HT-29 (cell line): ENCODE results near the gene TYMS. TPM values are rescaled to one million over a fixed set of nuclear protein-coding genes. Genes with fewer than 3 reads are reported as not detected.
"Not testable (repeated sequence)": the region's sequence is repeated elsewhere in the genome, so short reads cannot be mapped to it uniquely, and the experiment has no call there.

Experiments used
- DNase-seq: peaks from one replicate; pipeline ENCODE4 v3.0.0-alpha.2; 2015; ENCODE audit warnings: low spot score
- total RNA-seq: library from RNA; depleted of rRNA; stranded (reverse); fragments of >200 nt; shearing (Covaris generic); gene quantifications from 2 replicates; pipeline ENCODE4 v1.2.3, GENCODE V29; 2014

TYMS gene
- total RNA-seq, 1 experiment from 2014 or later = 49.2 TPM

DNA sequence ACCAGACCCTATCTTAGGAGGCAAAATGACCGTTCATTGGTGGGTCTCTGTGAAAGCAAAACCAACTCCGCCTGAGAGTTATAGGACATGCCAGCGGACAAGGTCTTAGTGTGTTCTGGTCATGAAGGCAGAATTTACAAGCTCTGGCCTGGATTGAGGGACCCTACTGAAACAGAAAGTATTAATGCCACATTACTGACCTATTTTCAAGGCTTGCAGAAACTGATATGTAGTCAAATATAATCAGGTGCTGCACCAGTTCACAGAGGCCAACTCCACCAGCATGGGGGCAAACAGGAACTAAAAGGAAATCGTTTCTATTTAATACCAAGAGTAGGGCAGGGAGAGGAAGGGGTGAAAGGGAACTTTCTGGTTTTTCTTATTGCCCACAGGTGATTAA lies 19.7 kb downstream of the TYMS start:
- DNase-seq = no peak

DNA sequence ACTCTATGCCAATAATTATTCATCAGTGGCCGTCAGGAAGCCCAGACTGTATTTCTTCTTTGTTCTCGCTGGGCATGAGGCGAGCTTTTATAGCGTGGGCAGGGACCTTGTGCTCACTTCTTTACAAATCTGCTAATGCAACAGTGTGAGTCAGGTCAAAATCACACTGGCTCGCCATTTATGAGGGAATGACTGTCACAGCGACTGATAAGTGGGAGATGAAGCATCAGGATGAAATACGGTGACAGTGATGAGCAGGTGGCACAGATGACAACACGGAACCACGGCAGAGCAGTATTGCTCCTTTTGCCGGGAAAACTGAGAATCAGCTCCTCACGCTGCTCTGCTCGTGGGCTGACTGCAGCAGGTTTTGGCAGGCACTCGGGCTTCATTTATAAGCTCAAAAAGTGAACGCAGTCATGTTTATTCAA lies 20.5 kb downstream of the TYMS start:
- DNase-seq = no peak

DNA sequence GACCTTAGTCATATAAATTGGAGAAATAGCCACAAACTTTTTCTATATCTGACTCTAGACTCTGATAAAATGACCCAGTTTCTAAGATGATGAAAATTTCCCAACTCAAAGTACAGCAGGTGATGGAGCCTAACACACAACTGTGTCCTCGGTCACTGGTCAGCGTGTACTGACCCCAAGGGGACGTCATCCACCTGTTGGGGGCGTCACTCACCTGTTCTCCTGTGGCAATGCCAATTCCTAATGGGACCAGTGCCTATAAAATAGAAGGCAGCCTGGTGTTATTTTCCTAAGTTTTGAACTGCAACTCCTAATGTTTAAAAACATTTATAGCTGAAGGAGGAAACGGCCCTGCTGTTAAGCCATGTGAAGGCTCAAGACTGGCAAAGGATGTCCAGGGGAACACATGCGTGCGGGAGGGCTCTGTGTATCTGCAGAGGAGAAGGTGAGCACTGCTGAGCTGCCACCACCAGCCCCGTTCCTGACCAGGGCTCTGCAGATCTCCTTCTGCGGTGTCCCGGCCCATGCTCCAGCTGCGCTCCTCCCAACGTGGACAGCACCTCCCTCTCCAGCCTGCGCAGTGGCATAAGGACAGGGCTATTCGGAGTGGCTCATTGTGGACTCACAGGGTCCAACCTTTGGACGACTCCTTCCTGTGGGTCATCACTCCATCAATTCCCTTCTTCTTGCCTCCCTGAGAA lies 21.2 kb downstream of the TYMS start:
- DNase-seq = no peak

DNA sequence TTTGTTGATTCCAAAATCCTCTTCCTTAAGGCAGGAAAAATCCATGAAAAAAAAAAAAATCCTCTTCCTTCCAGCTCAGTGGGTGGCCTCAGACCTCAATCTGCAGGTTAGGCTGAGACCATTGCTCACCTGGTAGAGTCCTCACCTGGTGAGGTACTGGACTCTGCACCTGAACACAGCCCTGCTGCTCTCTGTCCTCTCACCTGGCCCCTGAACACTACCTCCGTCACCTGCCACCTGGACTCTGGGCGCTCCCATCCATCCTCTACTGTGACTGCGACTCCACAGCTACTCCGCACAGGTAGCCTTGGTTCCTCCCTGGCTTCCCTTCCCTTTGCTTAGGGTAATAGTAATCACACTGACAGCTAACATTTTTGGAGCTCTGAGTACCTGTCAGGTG lies 22.1 kb downstream of the TYMS start:
- no peak for DNase-seq

DNA sequence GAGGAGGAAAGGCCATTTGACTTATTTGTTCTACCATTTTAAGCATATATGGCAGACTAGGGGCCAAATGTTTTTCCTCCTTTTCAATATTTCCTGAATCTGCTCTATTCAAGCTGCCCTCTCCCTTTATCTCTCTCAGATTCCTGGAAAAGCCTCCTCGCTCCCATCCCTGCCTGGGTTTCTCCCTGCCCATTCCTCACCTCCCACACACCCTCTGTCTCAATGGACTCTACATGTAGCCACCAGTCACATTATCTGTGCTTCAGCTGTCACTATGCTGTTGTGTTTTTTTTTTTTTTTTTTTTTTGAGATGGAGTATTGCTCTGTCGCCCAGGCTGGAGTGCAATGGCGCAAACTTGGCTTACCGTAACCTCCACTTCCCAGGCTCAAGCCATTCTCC lies 22.9 kb downstream of the TYMS start:
- no peak for DNase-seq

DNA sequence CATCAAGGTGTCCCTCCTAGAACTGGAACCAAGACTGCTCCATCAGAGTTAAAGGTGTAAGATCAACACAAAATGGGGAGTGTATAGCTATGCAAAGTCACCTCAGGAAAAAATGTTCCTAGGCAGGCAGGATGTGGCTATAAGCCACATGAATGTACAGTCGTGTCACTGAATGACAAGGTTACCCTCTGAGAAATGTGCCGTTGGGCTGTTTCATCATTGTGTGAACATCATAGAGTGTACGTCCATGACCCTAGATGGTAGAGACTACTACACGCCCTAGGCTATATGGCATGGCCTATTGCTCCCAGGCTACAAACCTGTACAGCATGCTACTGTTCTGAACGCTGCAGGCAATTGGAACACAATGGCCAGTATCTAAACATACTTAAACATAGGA lies 24.5 kb downstream of the TYMS start:
- DNase-seq = no peak

DNA sequence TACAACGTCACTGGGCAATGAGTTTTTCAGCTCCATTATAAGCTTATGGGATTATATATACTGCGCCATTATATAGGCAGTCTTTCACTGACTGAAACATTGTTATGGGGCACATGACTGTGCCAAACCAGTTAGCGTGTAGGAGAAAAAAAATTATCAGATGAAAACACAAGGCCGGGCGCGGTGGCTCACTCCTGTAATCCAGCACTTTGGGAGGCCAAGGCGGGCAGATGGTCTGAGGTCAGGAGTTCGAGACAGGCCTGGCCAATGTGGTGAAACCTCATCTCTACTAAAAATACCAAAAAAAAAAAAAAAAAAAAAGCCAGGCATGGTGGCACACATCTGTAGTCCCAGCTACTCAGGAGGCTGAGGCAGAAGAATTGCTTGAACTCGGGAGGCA lies 25.0 kb downstream of the TYMS start:
- not testable (repeated sequence) for DNase-seq

DNA sequence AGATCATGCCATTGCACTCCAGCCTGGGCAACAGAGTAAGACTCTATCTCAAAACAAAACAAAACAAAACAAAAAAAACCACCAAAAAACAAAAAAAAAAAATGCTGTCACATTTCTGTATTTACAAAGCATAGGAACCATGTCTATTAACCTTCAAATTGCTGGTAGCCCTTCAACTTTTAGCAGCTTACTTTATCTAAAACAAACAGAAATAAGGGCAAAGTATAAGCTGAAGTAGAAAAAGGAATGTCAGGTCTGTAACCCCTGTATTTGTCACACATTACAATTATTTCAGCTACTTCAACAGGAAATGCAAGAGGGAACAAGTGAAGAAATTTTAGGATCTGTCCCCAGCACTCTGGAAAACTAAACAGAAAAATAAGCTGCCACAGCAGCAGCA lies 25.4 kb downstream of the TYMS start:
- DNase-seq = no peak

DNA sequence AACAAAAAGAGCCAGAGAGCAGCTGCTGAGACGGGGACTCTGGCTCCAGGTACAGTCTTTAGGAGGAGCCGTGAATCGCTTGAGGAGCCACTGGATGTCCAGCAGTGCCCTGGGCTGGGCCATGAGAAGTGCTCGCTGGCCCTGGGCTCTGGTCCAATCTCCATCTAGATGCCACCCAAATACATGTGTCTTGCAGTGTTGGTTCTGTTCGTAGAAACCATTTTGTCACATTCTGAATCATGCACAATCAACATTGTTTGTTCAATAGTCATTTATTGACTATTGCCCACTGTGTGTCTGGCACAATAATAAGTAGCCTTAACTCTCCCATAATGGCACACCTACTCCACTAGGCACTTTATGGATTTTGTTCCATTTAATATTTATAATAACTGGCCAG lies 26.1 kb downstream of the TYMS start:
- DNase-seq = no peak

DNA sequence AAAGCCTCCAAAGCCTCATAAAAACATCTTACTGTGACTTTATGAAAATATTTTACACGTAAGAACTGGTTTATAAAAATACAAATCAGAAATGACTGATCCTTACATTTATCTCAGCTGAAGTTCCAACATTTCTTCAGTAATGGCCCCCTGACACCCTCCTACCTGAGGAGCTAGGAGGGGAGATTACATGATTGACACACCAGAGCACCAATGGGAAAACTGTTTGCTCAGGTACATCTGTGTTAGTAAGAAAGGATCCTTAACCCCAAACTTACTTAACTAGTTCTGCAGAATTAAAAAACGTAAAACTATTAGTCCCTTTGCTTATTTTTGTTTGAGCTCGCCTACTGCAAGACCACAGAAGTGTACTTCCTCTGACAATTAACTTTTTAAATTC lies 28.0 kb downstream of the TYMS start:
- no peak for DNase-seq

DNA sequence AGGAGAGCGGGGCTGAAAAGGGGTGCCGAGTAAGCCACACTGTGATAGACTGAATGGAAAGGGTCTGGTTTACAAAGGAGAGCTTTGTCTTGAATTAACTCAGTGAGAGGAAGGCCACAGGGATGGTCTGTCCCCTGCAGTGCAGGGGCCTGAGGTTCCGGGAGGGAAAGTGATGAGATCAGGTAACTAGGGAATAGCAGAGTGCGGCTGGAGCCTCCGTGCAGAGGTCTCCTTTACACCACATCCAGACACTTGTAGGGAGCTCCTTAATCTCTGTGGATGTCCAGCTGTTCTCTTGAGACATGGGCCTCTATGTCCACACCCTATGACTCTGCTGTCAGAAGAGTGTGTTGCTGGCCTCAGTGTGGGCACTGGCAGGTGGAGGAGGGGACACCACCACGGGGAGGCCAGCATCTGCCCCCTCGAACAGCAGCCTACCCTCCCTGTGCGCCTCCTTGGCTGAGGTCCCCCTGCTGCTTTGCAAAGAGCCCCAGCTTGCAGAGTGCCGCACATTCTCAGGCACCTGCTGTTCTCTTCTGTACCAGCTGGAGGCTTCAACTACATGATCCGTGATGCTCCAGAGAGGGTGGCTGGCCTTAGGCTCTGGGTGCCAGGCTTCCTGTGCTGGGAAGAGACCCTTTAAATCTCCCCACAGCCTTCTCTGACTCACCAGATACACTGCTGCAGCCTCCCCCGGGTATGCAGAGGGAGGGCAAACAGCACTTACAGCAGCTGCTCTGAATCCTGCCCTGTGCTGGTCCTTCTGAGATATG lies 29.1 kb downstream of the TYMS start:
- no peak for DNase-seq

DNA sequence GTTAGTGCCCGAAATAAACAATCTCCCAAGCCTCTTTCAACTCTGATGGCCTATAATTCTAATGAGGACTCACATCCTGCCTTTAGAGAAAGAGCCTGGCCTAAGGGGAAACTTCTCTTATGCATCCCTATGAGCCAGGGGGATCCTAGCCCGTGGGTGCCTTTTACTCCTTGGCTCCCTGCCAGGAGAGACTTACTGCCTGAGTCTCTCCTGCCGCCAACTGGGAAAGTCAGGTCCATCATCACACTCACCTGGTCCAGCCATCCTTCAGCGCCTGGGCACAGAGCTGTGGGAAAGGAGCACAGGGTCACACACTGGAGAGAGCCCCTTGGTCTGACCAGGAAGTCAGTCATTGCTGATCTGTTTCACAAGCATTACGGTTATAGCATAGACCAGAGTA lies 30.9 kb downstream of the TYMS start:
- DNase-seq = no peak

DNA sequence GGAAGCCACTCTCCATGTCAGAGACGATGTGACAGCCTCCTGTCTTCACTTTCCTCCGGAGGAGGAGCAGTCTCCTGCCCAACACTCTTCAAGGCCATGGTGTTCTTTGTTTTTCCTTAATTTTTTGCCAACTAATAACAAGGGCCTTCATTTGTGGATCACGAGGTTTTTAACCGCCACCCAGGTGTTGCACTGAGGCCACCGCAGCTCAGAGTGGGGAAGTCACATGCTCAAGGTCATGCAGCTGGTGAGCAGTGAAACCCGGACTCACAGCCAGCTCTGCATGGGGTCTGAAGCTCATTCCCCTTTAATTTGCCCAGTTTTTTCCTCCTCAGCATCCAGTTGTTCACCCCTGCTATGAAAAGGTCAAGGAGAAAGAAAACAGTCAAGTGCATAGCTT lies 35.4 kb downstream of the TYMS start:
- no peak for DNase-seq

DNA sequence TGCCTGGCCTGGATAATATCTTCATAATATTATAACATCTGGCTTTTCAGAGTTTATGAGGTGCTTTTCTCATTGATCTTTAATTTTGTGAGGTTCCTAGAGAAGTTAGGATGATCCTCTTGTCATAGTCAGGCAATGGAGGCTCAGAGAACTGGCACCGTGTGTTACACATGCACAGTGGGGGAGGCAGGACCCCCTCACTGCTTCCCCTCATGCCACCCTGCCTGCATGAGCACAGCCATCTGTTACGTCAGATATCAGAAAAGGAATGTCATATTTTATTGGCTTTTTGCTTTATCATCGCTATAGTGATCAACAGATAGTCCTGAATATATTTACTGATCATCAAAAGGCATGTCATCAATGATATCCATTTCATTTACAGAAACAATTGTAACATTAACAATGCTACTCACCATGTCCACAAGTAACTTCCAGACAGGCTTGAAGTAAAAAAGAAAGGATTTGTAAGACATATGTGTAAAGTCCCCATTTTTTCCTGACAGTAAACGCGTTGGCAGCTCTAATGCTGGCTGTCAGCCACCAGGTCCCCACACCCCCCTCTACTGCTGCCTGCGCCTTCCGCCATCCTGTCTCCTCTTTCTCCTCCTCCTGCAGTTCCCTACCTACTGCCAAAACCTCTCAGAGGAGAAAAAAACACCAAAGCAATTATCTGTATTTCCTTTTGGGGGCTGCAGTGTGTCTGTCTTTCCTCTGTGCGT lies 36.2 kb downstream of the TYMS start:
- no peak for DNase-seq

DNA sequence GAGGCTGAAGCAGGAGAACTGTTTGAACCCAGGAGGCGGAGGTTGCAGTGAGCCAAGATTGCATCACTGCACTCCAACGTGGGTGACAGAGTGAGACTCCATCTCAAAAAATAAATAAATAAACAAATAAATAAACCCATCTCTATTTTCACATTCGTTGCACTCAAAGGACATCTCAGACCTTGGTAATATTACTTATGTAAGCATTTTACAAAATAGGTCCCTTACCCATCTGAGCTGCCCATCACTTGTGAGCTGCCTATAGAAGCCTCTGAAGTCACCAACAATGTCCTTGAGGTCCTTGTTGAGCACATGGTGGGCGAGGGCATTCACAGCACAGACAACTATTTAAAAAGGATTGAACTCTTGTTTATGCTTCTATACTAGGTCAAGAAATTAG lies 39.6 kb downstream of the TYMS start:
- no peak for DNase-seq

DNA sequence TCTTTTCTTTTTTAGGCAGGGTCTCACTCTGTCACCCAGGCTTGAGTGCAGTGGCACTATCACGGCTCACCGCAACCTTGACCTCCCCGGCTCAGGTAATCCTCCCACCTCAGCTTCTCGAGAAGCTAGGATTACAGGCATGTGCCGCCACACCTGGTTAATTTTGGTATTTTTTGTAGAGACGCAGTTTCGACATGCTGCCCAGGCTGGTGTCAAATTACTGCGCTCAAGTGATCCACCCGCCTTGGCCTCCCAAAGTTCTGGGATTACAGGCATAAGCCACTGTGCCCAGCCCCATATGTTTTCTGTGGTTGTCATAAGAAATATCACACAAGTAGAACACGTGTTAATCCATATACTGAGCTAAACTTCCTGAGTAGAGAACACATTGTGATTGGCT lies 40.3 kb downstream of the TYMS start:
- DNase-seq = no peak

DNA sequence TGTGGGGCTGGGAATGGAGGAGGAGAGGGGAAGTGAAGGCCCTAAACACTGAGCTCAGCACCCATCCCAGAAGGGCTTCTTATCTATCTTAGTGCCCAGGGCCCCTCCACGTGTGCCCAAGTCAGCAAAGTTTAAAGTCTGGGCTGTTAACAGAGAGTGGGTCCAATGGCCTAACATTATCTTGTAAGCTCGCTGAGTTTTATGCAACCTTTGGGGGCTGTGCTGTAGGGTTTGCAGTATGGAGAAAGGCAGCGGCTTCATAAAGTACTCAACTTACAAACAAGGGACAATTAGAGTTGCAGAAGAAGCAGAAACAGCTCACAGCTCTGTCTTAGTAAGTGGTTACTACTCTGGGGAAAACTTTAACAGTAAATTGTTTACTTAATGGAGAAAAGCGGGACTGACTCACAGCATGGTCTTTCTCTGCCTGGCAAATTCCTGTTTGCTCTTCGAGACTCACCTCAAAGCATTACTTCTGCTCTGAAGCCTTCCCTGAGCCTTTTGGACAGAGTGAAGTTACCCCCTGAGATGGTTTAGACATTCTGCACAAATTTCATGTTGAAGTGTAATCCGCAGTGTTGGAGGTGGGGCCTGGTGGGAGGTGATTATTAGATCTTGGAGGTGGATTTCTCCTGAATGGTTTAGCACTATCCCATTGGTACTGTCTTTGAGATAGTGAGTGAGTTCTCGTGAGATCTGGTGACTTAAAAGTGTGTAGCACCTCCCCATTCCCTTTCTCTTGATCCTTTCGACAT lies 45.9 kb downstream of the TYMS start:
- DNase-seq = no peak

DNA sequence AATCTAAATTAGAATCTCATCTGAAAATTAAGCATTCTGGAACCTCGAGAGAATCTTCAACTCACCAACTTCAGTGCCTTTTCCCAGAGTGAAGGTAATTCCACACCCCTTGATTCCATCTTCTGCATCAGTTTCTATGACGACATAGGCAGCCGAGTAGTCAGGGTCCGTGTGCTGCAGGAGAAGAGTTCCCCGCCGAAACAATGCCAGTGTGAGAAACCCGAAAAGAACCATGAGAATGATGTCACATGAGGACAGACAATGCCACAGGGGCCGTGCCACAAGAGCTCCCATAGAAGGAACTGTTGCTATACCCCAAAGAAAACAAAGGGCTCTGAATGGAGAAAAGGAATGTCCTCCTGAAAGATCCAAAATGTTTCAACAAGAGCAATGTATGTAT lies 49.0 kb downstream of the TYMS start:
- DNase-seq = no peak

DNA sequence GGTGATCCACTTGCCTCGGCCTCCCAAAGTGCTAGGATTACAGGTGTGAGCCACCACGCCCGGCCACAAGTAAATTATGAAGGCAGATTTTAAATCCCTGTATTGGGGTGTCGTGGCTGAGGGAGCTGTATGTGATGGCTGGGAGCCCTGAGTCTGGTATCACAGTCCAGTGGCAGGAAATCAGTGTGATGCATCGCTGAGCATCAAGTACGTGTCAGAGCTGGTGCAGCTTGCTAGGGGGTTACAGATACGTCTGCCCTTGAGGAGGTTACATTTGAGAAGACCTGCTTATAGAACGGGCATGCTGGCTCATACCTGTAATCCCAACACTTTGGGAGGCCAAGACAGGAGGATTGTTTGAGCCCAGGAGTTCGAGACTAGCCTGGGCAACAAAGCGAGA lies 50.6 kb downstream of the TYMS start:
- no peak for DNase-seq

DNA sequence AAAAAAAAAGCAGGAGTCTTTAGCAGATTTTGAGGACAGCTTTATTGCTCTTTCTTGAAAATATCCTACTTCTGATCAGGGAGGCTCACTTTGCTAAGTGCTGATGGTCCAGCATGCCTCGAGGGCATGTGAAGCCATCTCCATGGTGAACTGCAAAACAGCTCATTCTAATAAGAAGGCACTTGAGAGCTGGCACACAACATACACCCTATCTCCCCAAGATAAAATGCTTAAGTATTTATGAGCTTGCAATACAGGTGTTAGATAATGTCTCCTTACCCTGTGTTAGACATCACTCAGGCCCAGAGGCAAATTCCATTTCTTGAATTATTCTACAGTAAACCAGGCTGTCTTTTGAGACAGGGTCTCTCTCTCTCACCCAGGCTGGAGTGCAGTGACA lies 52.3 kb downstream of the TYMS start:
- no peak for DNase-seq

DNA sequence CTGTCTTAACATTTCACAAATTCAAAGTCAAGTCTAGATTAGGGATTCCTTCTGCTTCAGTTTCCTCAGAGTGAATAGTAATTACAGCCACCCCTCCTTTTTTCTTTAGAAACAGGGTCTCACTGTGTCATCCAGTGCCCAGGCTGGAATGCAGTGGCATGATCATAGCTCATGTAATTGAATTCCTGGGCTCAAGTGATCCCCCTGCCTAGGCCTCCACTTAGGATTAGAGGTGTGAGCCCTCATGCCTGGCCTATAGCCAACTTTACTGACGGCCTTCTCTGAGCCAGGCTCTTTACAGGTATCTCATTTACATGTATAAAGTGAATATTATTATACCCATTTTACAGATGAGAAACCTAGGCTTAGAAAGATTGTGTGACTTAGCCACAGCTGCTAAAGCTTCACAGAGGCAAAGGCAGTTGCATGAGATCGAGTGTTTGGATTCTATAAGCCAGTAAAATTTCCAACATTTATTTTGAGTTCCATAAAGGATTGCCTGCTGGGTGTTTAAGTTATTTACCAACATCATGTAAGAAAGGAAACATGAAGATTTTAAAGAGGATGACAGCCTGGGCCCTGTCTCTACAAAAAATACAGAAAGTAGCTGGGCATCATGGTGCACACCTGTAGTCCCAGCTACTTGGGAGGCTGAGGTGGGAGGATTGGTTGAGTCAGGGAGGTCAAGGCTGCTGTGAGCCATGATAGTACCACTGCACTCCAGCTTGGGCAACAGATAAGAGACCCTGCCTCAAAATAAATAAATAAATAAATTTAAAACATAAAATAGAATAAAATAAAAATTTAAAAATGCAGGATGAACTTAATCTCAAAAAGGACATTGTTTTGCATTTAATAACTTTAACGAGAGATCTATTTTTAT lies 53.2 kb downstream of the TYMS start:
- no peak for DNase-seq
